Cortex of kidney (tissue), 1 donor: ENCODE results near the gene SRP54.
"Not testable (repeated sequence)": the region's sequence is repeated elsewhere in the genome, so short reads cannot be mapped to it uniquely, and the experiment has no call there.

Experiments used
- DNase-seq: peaks from one replicate; lab custom pipeline; 2025; lab: John Stamatoyannopoulos, UW

SRP54 gene

DNA sequence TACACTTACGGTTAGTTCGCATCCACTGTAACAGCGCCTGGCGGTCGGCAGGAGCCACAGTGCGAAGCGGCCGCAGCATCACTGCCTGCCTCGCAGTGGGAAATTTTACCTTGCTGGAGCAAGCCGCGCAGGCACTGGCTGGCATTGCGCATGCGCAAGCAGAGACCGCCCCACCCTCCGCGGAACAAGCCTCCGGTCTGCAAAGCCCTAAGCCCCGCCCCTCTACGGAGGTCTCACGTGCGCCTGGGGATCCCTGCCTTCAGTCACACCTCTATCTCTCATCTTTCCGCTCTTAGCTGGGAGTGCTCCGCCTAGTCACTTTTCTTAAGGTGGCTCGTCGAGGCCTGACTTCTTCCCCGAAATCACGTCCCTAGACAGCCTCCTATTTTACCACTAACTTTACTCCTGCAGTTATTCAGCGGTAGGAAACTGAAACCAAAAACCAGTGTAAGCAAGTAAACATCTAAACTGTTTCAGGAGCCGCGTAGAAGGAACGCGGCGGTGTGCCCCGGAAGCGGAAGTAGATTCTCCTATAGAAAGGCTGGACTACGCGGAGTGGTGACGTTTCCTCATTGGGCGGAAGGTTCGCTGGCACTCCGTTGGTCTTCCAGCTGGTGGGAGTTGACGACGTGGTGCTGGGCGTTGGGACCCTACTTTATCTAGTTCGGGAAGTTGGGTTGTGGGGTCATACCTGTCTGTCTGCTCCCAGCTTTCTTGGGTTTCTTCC is at the start of gene SRP54:
Gene SRP54, plus strand, starts transcription at position 572 of the 727 bp plus-strand sequence. CDS start 13,718 bp downstream, outside the sequence.
- DNase-seq: peak; percentile 41

DNA sequence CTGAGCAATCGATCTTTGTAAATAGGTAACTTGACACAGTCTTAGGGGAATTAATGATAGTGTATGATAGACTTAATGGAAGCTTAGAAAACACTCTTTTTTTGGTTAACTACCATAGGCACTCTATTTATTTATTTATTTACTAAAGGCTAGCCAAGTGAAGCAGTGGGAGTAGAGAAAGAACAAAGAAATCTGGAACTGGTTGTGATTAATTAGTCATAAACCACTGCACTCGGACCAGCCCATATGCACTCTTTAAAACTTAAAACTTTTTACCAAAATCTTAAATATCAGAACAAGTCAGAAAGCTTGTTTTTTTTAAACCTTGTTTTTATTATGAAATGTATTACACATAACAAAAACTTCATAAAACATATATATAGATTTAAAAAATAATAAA is 49.5 kb upstream of the SRP54 start:
- DNase-seq: no peak

DNA sequence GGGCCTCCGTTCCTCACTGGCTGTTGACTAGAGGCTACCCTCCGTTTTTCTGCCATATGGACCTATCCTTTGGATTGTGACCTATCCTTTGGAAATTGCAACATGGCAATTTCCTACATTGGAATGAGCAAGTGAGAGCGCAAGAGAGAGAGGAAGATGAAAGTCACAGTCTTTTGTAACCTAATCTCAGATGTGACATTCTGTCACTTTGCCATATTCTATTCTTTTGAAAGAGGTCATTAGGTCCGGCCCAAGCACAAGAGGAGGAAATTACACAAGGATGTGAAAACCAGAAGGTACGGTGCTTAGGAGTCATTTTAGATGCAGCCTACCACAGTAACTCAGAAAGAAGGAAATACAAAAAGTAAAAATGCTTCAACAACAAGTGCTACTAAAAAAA is 47.3 kb upstream of the SRP54 start:
- no peak for DNase-seq

DNA sequence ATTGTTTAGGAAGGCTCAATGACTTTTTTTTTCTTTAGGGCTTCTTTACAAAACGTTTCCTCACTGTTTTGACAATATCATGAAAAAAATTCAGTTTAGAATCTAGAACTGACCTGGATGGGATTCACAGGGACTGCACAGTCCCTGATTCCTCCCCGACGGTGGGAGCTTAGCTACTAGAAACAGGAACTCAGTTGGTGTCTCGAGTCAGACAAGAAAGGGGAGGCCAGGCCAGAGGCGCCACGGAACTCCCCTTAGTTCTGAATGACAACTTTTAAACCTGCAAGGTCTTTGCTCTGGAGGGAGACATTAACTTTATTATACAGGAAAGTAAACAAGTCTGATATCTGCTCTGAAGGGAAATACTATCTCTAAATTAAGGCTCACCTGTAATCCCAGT is 45.4 kb upstream of the SRP54 start:
- DNase-seq: no peak

DNA sequence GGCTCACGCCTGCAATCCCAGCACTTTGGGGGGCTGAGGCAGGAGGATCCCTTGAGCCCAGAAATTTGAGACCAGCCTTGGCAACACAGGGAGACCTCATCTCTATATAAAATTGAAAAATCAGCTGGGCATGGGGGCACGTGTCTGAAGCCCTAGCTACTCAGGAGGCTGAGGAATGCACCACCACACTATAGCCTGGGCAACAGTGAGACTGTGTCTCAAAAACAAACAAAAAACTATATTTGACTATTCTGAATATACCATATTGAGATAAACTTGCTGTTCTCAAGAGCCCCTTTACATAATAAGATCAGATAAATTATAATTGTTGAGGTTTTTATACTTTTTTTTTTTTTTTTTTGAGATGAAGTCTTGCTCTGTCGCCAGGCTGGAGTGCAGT is 44.9 kb upstream of the SRP54 start:
- DNase-seq: no peak

DNA sequence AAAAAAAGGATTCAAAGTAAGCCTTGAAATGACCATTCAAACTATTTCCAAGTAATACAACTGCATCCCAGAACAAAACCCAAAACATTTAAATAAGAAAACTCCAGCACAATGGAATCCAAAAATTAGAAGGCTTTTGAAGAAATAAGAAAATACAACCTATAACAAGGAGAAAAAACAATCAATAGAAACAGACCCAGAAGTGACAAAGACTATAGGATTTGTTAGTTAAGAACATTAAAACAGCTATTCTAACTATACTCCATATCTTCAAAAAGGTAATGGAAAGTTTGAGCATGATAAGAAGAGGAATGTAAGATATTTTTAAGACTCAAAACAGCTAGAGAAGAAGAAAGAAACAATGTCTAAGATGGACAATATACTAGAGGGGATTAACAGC is 39.3 kb upstream of the SRP54 start:
- no peak for DNase-seq

DNA sequence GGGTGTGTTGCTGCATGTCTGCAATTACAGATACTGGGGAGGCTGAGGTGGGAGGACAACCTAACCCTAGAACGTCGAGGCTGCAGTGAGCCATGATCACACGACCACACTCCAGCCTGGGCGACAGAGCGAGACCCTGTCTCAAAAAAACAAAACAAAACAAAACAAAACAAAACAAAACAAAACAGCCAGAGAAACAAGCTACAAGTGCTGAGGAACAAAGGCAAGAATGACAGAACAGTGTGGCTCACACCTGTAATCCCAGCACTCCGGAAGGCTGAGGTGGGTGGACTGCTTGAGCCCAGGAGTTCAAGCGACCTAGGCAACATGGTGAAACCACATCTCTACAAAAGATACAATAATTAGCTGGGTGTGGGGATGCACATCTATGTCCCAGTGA is 38.0 kb upstream of the SRP54 start:
- no peak for DNase-seq

DNA sequence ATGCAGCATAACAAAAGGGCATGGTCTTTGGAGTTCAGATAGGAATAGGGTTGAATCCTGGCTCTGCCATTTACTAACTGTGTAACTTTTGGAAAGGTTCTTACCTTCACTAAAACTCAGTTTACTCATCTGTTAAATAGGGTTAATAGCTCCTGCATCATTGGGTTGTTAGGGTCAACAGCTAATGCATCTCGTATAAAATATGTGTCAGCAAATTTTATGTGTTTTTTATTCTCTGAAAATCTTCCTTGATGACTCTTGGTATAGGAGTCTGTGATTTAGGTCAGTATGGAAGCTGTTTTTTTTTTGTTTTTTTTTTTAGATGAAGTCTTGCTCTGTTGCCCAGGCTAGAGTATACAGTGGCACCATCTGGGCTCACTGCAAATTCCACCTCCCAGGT is 36.1 kb upstream of the SRP54 start:
- no peak for DNase-seq

DNA sequence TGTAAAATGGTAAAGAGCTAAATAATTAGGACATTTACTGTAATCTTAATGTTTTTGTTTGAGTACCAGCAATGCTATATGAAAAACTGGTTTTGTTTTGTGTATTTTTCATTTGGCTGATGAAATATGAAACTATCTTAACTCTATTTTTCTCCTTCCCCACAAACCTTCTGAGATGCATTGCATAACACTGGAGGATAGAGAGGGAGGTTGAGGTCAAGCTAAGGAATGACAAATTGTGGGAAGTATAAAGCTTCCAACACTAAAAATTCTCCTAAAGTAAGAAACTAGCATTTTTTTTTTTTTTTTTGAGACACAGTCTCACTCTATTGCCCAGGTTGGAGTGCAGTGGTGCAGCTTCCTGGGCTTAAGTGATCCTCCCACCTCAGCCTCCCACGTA is 31.5 kb upstream of the SRP54 start:
- no peak for DNase-seq

DNA sequence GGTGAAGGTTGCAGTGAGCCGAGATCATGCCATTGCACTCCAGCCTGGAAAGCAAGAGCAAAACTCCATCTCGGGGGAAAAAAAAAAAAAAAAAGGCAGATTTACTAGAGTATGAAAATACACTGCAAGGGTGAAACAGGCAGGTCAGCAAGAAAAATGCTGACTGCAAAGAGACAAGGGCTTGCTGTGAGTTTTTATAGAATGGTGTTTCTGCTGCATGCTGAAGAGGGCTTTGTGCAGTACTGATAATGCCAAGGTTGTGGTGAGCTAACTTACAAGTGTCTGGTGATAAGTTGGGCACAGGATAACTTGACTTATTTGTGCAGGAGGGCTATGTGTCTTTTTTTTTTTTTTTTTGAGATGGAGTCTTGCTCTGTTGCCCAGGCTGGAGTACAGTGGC is 25.9 kb upstream of the SRP54 start:
- DNase-seq: no peak

DNA sequence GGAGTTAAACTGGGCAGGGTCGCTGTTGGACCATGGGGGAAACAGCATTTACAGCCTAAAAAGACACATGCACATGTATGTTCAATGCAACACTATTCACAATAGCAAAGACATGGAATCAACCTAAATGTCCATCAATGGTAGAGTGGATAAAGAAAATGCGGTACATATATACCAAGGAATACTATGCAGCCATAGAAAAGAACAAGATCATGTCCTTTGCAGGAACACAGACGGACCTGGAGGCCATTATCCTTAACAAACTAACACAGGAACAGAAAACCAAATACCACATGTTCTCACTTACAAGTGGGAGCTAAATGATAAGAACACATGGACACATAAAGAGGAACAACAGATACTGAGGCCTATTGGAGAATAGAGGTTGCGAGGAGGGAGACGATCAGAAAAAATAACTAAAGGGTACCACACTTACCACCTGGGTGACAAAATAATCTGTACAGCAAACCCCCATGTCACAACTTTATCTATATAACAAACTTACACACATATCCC is 25.0 kb upstream of the SRP54 start:
- no peak for DNase-seq

DNA sequence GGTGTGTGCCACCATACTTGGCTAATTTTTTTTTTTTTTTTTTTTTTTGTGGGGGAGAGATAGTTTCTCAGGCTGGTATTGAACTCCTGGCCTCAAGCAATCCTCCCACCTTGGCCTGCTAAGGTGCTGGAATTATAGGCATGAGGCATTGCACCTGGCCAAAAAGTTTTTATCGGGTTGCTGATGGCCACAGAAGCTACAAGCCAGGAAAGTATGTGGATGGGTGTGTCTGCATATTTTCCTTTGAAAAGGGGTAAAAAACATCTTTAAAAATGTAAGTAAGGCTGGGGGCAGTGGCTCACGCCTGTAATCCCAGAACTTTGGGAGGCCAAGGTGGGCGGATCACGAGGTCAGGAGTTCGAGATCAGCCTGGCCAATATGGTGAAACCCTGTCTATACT is 20.7 kb upstream of the SRP54 start:
- not testable (repeated sequence) for DNase-seq

DNA sequence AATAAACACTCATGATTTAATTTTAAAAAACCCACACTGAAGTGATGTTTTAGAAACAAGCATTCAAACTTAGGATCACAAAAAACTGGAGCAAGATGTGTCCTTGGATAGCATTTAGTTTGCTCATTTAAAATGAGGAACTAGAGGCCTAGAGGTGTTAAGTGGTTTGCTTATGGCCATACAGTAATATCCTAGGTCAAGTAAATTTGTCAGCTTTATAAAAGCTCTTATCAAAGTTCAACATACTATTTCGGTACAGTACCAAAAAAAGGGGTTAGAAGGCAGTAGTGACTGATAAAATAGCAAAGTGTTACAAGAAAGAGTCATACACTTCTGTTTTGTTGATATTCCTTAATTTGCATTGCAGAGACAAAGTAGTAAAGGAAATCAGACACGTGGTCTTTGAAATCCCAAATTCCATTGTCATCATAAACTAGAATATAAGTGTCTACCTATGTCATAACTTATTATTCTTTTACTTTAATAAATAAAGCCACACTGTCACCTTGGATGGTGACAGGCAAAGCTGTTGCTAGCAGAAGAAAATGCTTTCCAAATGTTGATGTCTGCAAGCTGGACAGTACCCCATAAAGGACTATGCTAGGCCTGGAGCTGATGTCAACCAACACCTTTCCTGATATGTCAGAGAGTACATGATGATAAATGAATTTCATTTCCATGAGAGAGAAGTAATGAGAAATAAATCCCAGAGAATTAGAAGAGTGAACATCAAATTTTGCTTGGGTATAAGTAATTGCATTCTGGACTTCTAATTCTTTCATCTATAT is 17.6 kb upstream of the SRP54 start:
- no peak for DNase-seq

DNA sequence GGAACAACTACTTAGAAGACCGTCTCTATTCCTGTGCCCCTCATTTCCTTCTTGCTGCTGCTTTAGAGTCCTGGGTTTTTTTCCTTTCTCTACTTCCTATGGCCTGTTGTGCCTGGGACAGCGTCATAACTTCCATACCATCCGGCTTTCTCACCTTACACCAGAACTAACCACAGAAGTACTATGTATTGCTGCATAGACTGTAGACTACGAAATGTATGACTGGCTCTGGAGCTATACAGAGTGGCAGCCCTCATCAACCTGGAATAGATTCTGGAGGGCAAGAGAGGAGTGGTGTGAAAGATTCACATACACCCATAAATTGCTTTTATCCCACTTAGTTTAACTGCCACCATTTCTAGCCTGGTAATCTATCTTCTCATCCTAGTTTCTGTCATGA is 16.9 kb upstream of the SRP54 start:
- DNase-seq: no peak

DNA sequence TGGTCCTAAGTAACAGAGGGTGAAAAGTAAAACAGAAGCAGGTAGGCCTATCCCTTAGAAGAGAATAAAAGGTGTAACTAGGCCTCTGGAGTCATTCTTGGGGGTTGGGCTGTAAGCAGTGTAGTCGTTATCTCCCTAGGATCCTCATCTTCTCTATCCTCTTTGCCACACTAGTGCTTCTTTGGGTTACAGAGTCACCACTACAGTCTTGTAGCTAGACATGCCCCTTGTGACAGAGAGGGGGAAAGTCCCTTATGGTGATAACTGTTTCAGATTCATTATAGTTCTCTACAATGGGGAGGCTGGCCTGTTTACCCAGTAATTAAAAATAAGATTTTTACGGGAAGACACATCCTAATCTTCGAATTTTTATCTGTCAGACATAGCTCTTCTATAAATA is 16.4 kb upstream of the SRP54 start:
- no peak for DNase-seq

DNA sequence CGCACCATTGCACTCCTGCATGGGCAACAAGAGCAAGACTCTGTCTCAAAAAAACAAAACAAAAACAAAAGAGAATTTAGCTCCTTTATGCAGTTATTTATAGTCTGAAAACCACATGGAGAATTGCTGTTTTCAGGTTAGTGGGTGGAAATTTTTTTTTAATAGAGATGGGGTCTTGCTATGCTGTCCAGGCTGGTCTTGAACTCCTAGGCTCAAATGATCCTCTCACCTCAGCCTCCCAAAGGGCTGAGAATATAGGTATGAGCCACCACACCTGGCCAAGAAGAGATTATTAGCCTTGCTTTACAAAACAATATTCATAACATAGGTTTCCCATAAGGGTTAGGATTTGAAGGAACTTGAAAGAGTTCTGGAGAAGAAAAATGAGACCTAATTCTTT is 12.1 kb upstream of the SRP54 start:
- no peak for DNase-seq

DNA sequence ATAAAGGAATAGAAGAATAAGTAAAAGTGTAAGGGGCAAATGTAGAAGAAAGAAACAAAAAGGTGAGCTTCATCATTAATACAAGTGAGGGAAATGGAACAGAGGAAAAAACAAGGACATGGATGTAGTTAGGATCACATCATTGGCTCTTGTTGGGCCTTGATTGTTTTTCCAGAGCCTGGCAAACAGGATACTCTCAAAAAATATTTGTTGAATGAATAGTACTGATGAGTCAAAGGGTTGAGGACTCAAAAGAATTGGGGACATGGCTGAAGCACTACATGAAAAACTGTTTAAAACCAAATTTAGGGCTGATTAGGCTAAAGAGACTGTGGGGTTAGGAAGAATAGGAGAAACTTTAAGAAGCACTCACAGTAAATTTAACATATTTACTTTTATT is 11.4 kb upstream of the SRP54 start:
- DNase-seq: no peak

DNA sequence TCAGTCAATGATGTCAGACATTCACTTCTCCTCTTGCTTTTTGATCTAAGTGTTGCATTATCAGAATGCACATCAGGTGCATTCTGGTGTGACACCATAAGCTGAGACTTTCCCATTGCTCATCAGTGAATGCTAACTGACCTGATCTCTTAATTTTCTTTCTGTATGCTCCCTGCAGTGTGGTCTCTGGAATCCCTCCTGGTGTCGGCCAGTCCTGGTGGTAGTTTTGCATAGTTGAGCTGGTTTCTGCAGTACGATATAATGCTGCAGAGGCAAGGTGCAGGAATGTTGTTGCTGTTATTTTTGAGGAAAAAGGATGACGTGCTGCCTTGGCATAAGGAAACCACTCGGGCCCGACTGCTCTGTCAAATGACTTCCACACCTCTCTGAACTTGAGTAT is 11.0 kb upstream of the SRP54 start:
- DNase-seq: no peak

DNA sequence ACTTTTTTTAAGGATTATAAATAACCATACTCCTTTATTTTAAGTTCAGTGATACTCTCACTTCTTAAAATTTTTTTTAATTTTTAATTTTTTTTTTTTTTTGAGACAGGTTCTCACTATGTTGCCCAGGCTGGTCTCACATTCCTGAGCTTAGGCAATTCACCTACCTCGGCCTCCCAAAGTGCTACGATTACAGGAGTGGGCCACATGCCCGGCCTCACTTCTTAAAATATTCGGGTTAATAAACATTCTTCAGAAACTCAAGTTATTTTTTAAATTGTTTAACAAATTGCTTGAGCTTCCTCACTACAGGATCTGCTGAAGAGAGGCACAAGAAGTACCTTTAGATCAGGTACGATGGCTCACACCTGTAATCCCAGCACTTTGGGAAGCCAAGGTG is 4.3 kb upstream of the SRP54 start:
- no peak for DNase-seq

DNA sequence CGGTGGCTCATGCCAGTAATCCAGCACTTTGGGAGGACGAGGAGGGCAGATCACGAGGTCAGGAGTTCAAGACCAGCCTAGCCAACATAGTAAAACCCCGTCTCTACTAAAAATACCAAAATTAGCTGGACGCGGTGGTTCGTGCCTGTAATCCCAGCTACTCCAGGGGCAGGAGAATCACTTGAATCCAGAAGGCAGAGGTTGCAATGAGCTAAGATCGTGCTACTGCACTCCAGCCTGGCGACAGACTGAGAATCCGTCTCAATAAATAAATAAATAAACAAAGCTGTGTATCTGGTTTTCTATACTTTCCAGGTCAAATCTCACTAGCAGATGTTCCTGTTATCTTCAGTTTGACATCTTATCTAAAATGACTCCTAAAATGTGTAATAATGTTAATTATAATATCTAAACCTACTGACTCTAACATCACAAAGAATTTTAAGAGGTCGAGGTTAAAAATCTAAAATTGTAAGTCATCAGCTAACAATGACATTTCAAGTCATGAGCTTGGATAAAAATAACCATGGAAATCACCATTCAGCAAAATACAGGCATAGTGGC is 2.4 kb upstream of the SRP54 start:
- no peak for DNase-seq

DNA sequence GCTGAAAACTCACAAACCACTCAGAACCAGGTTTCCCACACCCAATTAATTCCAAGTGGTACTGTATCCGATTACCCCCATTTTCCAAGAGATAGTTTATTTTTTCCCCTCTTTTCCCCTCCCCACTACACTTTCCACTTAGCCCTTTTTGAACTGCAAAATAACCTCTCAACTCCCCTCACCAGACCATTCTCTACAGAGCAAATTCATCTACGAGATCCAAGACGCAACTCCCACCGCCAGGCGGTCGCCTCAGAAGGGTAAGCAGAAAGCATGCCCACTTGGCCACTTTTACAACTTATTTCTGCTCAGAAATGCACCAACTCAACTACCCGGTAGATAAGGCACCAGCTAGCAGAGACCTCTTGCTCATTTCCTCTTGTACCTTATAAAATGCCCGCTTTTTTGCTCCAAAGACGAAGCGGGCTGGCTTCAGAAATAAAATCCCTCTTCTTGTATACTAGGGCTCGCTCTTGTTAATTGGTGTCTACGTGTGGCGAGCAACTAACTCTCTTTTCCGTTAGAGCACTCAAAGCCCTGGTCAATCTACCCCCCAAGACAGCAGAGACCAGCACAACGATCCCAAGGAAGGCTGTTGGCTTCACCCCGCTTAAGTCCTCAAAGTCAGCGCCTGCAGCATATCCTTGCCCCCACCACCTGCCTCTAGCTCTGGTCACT is 910 bp upstream of the SRP54 start:
- DNase-seq: no peak

DNA sequence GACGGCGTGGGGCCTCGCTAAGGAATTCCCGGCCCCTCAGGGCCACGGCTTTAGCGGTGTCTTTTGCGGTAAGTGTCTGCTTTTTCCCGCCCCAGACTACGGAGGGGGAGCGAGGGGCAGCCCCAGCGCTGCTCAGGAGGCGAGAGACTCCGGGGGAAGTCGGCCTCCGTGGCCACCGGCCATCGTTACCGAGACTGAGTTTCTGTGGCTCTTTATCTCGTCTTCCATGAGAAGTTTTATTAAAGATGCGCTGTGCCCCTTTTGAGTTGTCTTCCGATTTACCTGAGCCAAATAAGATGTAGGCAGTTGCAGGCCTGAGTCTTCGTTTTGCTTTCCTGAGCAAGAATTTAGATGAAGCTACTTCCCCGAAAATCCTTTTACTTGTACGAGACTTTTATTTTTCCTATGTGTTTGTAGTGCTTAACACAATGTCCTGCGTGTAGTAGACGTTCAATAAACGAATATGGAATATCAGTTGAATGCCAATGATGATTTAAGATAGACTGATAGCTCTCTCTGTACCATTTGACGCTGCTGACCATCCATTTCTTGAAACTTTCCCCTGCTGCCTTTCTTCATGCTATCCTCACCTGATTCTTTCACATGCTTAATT is 462 bp downstream of the SRP54 start:
- DNase-seq: no peak
